TTC549 (cell line): ENCODE results near the gene AURKAIP1.
"Not testable (repeated sequence)": the region's sequence is repeated elsewhere in the genome, so short reads cannot be mapped to it uniquely, and the experiment has no call there.

ENCODE experiments used
- FAIRE-seq: peaks from 2 replicates; lab custom pipeline; 2012; peaks lifted over from hg19 to GRCh38; lab: Jason Lieb, UNC

The AURKAIP1 gene

GRCh38 chr1:1406101-1406820, 31.3 kb upstream of the AURKAIP1 start:
- no peak for FAIRE-seq

- FAIRE-seq: no peak
Measured at GRCh38 chr1:1403653-1404052, 28.6 kb upstream of the AURKAIP1 start.

DNA sequence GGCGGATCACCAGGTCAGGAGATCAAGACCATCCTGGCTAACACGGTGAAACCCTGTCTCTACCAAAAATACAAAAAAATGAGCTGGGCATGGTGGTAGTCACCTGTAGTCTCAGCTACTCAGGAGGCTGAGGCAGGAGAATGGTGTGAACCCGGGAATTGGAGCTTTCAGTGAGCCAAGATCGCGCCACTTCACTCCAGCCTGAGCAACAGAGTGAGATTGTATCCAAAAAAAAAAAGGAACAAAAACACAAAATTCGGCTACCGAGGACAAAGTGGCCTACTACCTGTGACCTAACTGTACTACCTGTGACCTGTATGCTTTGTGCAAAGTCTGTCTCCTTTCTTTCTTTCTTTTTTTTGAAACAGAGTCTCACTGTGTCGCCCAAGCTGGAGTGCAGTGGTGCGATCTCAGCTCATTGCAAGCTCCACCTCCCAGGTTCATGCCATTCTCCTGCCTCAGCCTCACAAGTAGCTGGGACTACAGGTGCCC, 27.9 kb upstream of the AURKAIP1 start:
- FAIRE-seq: not testable (repeated sequence)

GRCh38 chr1:1402072-1402900, 27.3 kb upstream of the AURKAIP1 start:
- no peak for FAIRE-seq

GRCh38 chr1:1401457-1402010, 26.5 kb upstream of the AURKAIP1 start:
- no peak for FAIRE-seq

DNA sequence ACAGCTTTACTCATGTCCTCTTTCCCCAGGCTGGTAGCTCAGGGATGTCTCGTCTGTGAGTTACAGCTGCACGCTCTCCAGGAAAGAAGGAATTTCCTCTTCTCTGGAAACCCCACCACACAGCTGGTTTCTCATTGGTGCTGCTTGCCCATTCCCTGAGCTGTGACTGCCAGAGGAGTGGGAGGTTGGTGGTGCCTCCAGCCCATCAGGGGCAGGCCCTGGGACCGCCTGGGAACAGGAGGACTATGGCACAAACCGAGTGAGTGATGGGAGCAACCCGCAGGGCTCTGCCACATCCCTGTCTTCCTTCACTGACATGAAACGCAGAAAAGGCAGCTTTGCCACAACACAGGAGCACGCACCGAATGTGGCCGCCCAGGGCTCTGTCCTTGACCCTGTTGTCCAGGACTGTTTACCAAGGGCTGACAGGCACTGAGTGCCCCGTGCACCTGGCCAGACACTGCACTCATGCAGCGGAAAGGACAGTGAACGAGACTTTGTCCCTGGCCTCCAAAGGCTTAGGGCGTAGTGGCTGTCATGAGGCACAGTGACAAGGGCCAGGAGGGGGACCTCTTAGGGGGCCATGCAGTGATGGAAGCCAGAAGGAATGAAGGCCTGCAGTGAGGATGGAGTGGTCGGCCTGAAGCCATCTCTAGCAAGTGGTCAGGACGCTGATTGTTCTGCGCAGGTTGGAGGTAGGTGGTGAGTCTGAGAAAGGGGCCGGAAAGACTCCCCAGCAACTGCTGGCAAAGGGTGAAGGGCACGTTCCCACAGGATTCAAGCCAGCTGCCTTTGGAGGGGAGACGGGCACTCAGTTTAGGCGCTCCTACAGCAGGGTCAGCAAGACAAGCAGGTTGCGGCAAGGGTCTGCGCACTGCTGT, 25.8 kb upstream of the AURKAIP1 start:
- no peak for FAIRE-seq

DNA sequence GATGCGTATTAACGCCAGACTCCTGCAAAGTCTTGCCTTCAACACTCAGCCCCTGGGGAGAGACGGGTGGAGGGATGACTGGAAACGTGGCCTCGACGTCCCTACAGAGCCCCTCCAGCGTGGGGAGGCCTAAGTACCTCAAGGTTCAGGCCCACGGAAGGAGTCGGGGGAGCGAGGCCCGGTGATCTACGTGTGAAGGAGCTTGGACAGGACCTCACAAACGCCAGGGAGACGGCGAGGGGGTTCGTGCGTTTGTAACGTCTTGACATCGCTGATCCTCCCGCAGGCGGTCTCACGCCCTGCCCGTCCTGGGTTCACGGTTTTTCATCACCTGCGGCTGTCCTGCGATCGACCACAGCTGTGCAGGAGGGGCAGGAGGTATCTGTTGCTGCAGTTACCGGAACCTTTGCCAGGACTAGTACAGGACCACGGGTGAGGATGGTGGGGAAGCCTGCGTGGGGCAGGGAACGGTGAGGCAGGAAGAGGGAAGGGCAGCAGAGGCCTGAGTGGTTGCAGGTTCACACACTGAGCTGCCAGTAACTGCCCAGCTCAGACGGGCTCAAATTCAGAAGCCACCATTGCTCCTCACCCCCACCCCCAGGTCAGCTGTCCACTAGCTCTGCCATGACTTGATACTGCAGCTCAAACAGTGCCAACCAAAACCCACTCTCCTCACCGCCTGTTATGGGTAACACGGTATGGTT, 25.0 kb upstream of the AURKAIP1 start:
- no peak for FAIRE-seq

DNA sequence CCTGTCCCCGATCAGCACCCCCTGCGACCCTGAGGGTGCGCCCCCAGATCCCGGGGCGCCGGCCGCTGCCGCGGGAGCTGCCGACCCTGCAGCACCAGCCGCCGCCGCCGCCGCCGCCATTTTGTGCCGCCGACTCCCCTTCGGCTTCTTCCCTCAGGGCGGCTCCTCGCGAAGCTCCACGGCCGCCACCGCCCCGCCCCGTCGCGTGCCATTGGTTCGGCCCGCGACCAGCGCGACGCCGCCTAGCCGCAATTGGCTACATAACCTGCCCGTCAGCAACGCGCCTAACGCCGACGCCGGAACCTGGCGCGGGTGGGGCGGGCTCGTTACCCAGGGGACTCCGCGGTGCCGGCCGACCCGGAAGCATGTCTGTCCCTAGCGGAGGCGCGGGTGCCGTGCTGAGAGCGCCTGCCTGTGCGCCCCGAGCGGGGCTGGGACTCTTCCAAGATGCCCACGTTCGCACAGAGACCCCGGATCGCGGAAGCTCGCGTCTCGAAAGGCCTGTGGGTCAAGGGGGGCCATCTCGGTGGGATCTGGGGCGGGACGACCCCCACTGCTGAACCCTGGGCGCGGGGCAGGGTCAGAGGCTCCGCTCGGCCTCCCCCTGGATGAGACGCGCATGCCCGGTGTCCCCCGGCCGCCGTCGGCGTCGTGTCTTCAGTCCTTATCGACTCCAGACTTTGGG, 24.3 kb upstream of the AURKAIP1 start, which contains the start of gene CCNL2:
TSS of gene CCNL2 (minus strand) at position 149 of the 685 bp plus-strand sequence. CDS start at position 120, 29 bp downstream.
- FAIRE-seq: no peak

- no peak for FAIRE-seq
Measured at GRCh38 chr1:1398677-1399186, 23.7 kb upstream of the AURKAIP1 start.

- FAIRE-seq: no peak
Measured at GRCh38 chr1:1397839-1398523, 23.0 kb upstream of the AURKAIP1 start.

- no peak for FAIRE-seq
Measured at GRCh38 chr1:1395166-1395565, 20.2 kb upstream of the AURKAIP1 start.

- no peak for FAIRE-seq
Measured at GRCh38 chr1:1394116-1394515, 19.1 kb upstream of the AURKAIP1 start.

GRCh38 chr1:1393428-1393827, 18.4 kb upstream of the AURKAIP1 start:
- FAIRE-seq: no peak

- FAIRE-seq: no peak
Measured at GRCh38 chr1:1393014-1393413, 18.0 kb upstream of the AURKAIP1 start.

DNA sequence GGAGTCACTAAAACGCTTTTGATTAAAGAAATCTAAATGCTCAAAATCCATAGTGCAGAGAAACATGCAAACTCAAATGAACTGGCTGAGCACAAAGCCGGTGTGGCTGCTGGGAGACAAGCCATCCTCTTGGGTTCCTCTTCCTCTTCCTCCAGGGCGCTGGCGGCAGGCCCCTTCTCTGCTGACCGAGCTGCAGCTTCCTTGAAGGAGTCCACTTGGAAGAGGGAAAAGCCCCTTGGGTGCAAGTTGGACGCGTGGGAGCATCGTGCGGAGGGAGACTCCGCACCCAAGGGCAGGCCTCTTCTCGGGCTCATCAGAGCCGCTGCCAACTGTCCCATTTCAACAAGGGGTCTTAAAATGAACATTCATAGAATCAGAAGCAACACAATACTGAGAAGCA, 16.2 kb upstream of the AURKAIP1 start:
- FAIRE-seq: no peak

DNA sequence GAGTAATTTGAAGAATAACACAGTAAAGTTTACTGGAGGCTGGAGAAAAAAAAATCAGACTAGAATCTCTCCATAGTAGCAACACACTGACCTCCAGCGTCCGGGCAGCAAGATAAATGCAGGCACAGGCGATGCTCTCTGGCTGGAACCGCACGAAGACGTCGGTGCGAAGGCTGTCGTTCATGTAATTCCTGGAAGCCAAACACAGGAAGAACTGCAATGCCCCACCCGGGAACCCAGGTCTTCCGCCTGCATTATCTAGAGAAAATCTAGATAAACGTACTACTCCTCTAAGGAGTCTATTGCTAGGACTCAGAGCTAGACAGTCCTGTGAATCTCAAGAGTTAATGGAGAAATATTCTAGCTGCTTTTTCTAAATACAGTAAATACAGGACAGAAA, 15.7 kb upstream of the AURKAIP1 start:
- no peak for FAIRE-seq

- FAIRE-seq: no peak
Measured at GRCh38 chr1:1388078-1388472, 13.1 kb upstream of the AURKAIP1 start.

- no peak for FAIRE-seq
Measured at GRCh38 chr1:1387098-1388077, 12.4 kb upstream of the AURKAIP1 start.

DNA sequence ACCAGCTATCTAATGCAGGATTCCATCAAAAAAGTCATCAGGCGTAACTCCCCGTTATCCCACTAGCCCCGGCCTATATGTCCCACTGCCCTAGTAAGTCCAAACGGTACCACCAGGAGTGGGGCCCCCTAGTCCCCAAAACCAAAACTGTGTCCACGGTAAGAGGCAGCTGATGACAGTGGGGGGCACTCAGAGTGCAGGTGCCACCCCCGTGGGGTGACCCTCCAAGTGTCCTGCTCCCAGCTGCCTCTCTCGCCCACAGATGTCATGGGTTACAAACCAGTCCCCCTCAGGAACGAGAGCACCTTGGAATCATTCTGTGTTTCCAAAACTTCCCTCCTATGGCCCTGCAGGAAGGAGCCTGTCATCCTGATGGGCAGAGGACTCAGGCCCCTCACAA, 10.9 kb upstream of the AURKAIP1 start:
- FAIRE-seq: no peak
